IMR-90 (cell line): ENCODE data around the gene RGS10. TPM values are rescaled to one million over a fixed set of nuclear protein-coding genes. Genes with fewer than 3 reads are reported as not detected.

Source experiments
- ATAC-seq: fragments of 200-7000 bp; cut with Tn5 transposase; 2 replicates; pipeline ENCODE4 v1.9.1; 2020; ENCODE audit warnings: low read depth, mild to moderate bottlenecking, moderate library complexity
- BruUV-seq: library from RNA; stranded (reverse); fragments of 400-500 nt; replicated peaks from 2 replicates; lab custom pipeline; 2021; lab: Mats Ljungman, UMichigan
- CTCF ChIA-PET: fragments of 300-600 bp; formaldehyde crosslinking; extraction: SDS; loops from one replicate; lab custom pipeline; 2021; ENCODE audit warnings: antibody characterized with exemption; lab: Yijun Ruan, JAX
- POLR2A ChIA-PET: fragments of 300-600 bp; sonication (Branson Sonifier 250); formaldehyde crosslinking; loops from one replicate; lab custom pipeline; 2022; ENCODE audit warnings: antibody characterized with exemption; ENCODE audit not compliant: unreplicated experiment; lab: Charles Lee
- DNase-seq: peaks from one replicate; pipeline ENCODE4 v3.0.0; 2013
- H2AFZ ChIP-seq: replicated peaks from 2 replicates; pipeline ENCODE3; 2013; ENCODE audit warnings: low read length, mild to moderate bottlenecking; ENCODE audit not compliant: poor library complexity
- H2AK5ac ChIP-seq: 2 replicates; pipeline ENCODE4 v1.6.1; 2013; ENCODE audit warnings: low read depth, low read length, inconsistent platforms
- H2AK9ac ChIP-seq: replicated peaks from 2 replicates; pipeline ENCODE3; 2013; ENCODE audit warnings: mild to moderate bottlenecking, low read depth, low read length, moderate library complexity; ENCODE audit not compliant: poor library complexity
- H2BK120ac ChIP-seq: 2 replicates; pipeline ENCODE4 v1.6.1; 2013; ENCODE audit warnings: low read depth, low read length, inconsistent platforms
- H2BK15ac ChIP-seq: 3 replicates; pipeline ENCODE4 v1.6.1; 2013; ENCODE audit warnings: low read depth, low read length, inconsistent platforms
- H2BK20ac ChIP-seq: 2 replicates; pipeline ENCODE4 v1.6.1; 2013; ENCODE audit warnings: low read depth, mild to moderate bottlenecking, inconsistent platforms, low read length, moderate library complexity
- H2BK5ac ChIP-seq: 2 replicates; pipeline ENCODE4 v1.6.1; 2013; ENCODE audit warnings: mild to moderate bottlenecking, low read depth, low read length, inconsistent platforms; ENCODE audit not compliant: poor library complexity, severe bottlenecking
- H3K14ac ChIP-seq: replicated peaks from 2 replicates; pipeline ENCODE4 v1.6.1; 2013; ENCODE audit warnings: low read depth, low read length, inconsistent platforms
- H3K18ac ChIP-seq: 2 replicates; pipeline ENCODE4 v1.6.1; 2013; ENCODE audit warnings: low read depth, low read length, control low read depth
- H3K23ac ChIP-seq: 2 replicates; pipeline ENCODE4 v1.6.1; 2013; ENCODE audit warnings: low read depth, low read length, inconsistent platforms
- H3K27ac ChIP-seq: 2 replicates; pipeline ENCODE4 v1.5.1; 2013; ENCODE audit warnings: mild to moderate bottlenecking, control low read depth, low read length; ENCODE audit not compliant: insufficient read depth
- H3K27me3 ChIP-seq: 2 replicates; pipeline ENCODE4 v1.6.1; 2013; ENCODE audit warnings: low read length; ENCODE audit not compliant: control insufficient read depth, insufficient read depth
- H3K36me3 ChIP-seq: 2 replicates; pipeline ENCODE4 v1.6.1; 2013; ENCODE audit warnings: low read length, mixed read lengths; ENCODE audit not compliant: control insufficient read depth, insufficient read depth
- H3K4ac ChIP-seq: 2 replicates; pipeline ENCODE4 v1.6.1; 2013; ENCODE audit warnings: low read depth, low read length, inconsistent platforms
- H3K4me1 ChIP-seq: 2 replicates; pipeline ENCODE4 v1.6.1; 2013; ENCODE audit warnings: low read length, mixed read lengths; ENCODE audit not compliant: control insufficient read depth, insufficient read depth
- H3K4me2 ChIP-seq: 2 replicates; pipeline ENCODE4 v1.6.1; 2013; ENCODE audit warnings: low read depth, mild to moderate bottlenecking, control low read depth, low read length, moderate library complexity
- H3K4me3 ChIP-seq: 2 replicates; pipeline ENCODE4 v1.5.1; 2013; ENCODE audit warnings: low read depth, mild to moderate bottlenecking, control low read depth, low read length, moderate library complexity; ENCODE audit not compliant: insufficient read depth
- H3K56ac ChIP-seq: 2 replicates; pipeline ENCODE4 v1.6.1; 2013; ENCODE audit warnings: low read length, inconsistent platforms; ENCODE audit not compliant: insufficient read depth; ENCODE audit errors: extremely low read depth
- H3K79me1 ChIP-seq, 2 experiments: 2 replicates each; pipeline ENCODE4 v1.6.1; 2013; ENCODE audit warnings: low read length in 2 of 2, inconsistent platforms in 1 of 2, low read depth in 1 of 2
- H3K9ac ChIP-seq: 2 replicates; pipeline ENCODE4 v1.6.1; 2013; ENCODE audit warnings: low read depth, low read length, control low read depth
- H3K9me1 ChIP-seq: 2 replicates; pipeline ENCODE4 v1.6.1; 2013; ENCODE audit warnings: low read length, inconsistent platforms; ENCODE audit not compliant: insufficient read depth
- H3K9me3 ChIP-seq: 2 replicates; pipeline ENCODE4 v1.6.1; 2013; ENCODE audit warnings: low read length; ENCODE audit not compliant: control insufficient read depth, insufficient read depth
- H4K20me1 ChIP-seq: 2 replicates; pipeline ENCODE4 v1.6.1; 2013; ENCODE audit warnings: low read length, inconsistent platforms; ENCODE audit not compliant: insufficient read depth
- H4K5ac ChIP-seq: 2 replicates; pipeline ENCODE4 v1.6.1; 2013; ENCODE audit warnings: mild to moderate bottlenecking, low read depth, low read length, control low read depth
- H4K8ac ChIP-seq, 2 experiments: 2 replicates each; pipeline ENCODE4 v1.6.1; 2013; ENCODE audit warnings: low read depth in 2 of 2, low read length in 2 of 2, control low read depth in 1 of 2, inconsistent platforms in 1 of 2
- H4K91ac ChIP-seq: 2 replicates; pipeline ENCODE4 v1.6.1; 2013; ENCODE audit warnings: low read depth, low read length, inconsistent platforms; ENCODE audit not compliant: insufficient read depth
- CEBPB ChIP-seq: IDR thresholded peaks from 2 replicates; pipeline ENCODE4 v1.6.1; 2012; ENCODE audit warnings: low read depth, low read length, improper control_type of control experiment
- CHD1 ChIP-seq: IDR thresholded peaks from 2 replicates; pipeline ENCODE4 v1.6.1; 2012; ENCODE audit warnings: low read depth, low read length, improper control_type of control experiment
- FOS ChIP-seq: fragments of 150-350 bp; IDR thresholded peaks from 2 replicates; pipeline ENCODE4 v1.6.1; 2016; ENCODE audit warnings: low read depth, low read length
- MAFK ChIP-seq: IDR thresholded peaks from 2 replicates; pipeline ENCODE4 v1.6.1; 2012; ENCODE audit warnings: low read depth, low read length, improper control_type of control experiment
- MAZ ChIP-seq: IDR thresholded peaks from 2 replicates; pipeline ENCODE4 v1.6.1; 2012; ENCODE audit warnings: low read depth, mild to moderate bottlenecking, low read length, improper control_type of control experiment, moderate library complexity, borderline replicate concordance
- MXI1 ChIP-seq: IDR thresholded peaks from 2 replicates; pipeline ENCODE4 v1.6.1; 2012; ENCODE audit warnings: low read depth, mild to moderate bottlenecking, low read length, moderate library complexity, borderline replicate concordance
- NFE2L2 ChIP-seq: fragments of 150-350 bp; IDR thresholded peaks from 2 replicates; pipeline ENCODE4 v1.6.1; 2016; ENCODE audit warnings: low read depth, mild to moderate bottlenecking, low read length
- RAD21 ChIP-seq: IDR thresholded peaks from 2 replicates; pipeline ENCODE4 v1.6.1; 2012; ENCODE audit warnings: low read length, improper control_type of control experiment
- RCOR1 ChIP-seq: IDR thresholded peaks from 2 replicates; pipeline ENCODE4 v1.6.1; 2012; ENCODE audit warnings: mild to moderate bottlenecking, low read length, improper control_type of control experiment; ENCODE audit not compliant: insufficient replicate concordance
- SMC3 ChIP-seq: fragments of 150-350 bp; IDR thresholded peaks from 2 replicates; pipeline ENCODE4 v1.6.1; 2016; ENCODE audit warnings: low read depth, mild to moderate bottlenecking, antibody characterized with exemption, low read length, moderate library complexity
- WGBS, 2 experiments: methylation state at CpG; one replicate each; pipeline versions ENCODE4 v1.1.5 to v1.1.7; 2013; ENCODE audit warnings: missing lambda C conversion rate in 2 of 2; ENCODE audit not compliant: insufficient read length in 1 of 2; ENCODE audit errors: extremely low coverage in 2 of 2; 5-methylcytosine and 5-hydroxymethylcytosine counted together
- dilution Hi-C: fragments of 300-500 bp; cut with HindIII; formaldehyde crosslinking; loops from one replicate; pipeline ENCODE4 v1.14.3; 2018; ENCODE audit warnings: low sequenced_read_pairs; ENCODE audit not compliant: unreplicated experiment
- in situ Hi-C: fragments of 300-500 bp; cut with MboI; formaldehyde crosslinking; loops from 3 replicates; pipeline ENCODE4 v1.14.3; 2019; ENCODE audit warnings: low sequenced_read_pairs, inconsistent platforms, mixed read lengths
- intact Hi-C: fragments of 100-400 bp; cut with micrococcal nuclease; formaldehyde crosslinking; loops from 2 replicates; pipeline ENCODE4 v1.10.0; 2022
- polyA plus RNA-seq, 3 experiments: library from polyadenylated mRNA; depleted of rRNA; stranded (reverse); fragments of >200 nt; gene quantifications; 2 replicates each; pipeline ENCODE4 v1.2.3, GENCODE V29; 2012; ENCODE audit warnings: low replicate concordance in 1 of 3
- total RNA-seq: library from RNA; depleted of rRNA; stranded (reverse); fragments of >200 nt; gene quantifications from 2 replicates; pipeline ENCODE4 v1.2.3, GENCODE V29; 2012
- TF ChIP-seq, protein P1 (sequence below): fragments of 150-350 bp; IDR thresholded peaks from 2 replicates; pipeline ENCODE4 v1.6.1; 2016; ENCODE audit warnings: low read depth, mild to moderate bottlenecking, low read length, moderate library complexity, borderline replicate concordance
- TF ChIP-seq, protein P2 (sequence below): fragments of 150-350 bp; IDR thresholded peaks from 2 replicates; pipeline ENCODE4 v1.6.1; 2017; ENCODE audit warnings: mild to moderate bottlenecking, antibody characterized with exemption, low read length, low read depth
- TF ChIP-seq, protein P3 (sequence below): conservative IDR thresholded peaks from 2 replicates; pipeline ENCODE4 v1.5.1; 2012; ENCODE audit warnings: mild to moderate bottlenecking, low read depth, low read length, improper control_type of control experiment

RGS10 gene
- total and polyA plus RNA-seq, 2 of the 4 experiments (the other 2 are of a cell fraction): 35.3 to 89.7 TPM

DNA sequence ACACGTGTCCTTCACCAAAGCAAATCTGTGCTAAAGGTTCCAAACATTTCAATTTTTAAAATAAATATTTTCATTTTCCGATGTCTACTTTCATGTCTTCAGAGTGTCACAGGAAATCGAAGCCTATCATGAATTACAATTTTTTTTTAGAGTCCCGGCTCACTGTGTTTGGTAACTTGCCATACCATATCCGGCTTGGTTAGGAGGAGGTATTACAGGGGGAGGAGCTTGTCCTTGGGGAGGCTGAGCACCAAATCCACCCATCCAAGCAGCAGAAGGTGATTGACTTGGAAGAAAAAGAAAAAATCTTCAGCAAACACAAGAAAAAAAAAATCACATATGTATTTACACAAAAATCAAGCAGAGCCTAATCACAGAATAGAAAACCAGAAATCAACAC, 33.0 kb upstream of the RGS10 start:
- BruUV-seq: no TSS peak
- H3K27ac ChIP-seq: no peak overlapping the region
- H2AK9ac ChIP-seq: no peak overlapping the region
- no peak overlapping the region for H2BK120ac ChIP-seq
- H4K91ac ChIP-seq: no peak overlapping the region
- peaks cover 8 to 12% of the 10 kb centered on the region in 2 experiments for H3K79me1 ChIP-seq
- H3K9ac ChIP-seq: no peak overlapping the region
- H3K4me1 ChIP-seq: no peaks in the 10 kb centered on the region
- no peak overlapping the region for H3K4me3 ChIP-seq
- H3K9me3 ChIP-seq: no peaks in the 10 kb centered on the region
- H2BK15ac ChIP-seq: no peak overlapping the region
- dilution Hi-C loops (no loop called here), in situ Hi-C loops (no loop called here), intact Hi-C loops (loop anchor here (5.0 kb wide), 1 partner anchor 518 kb away; no protein-coding TSS in a partner anchor)
- H2BK5ac ChIP-seq: no peak overlapping the region
- no peaks in the 10 kb centered on the region for H3K9me1 ChIP-seq
- ATAC-seq (no peak), DNase-seq (peak; percentile 34)
- no peaks in the 10 kb centered on the region for H3K27me3 ChIP-seq
- ChIA-PET POLR2A (no interaction called here), CTCF (interaction anchor here (0.6 to 0.7 kb wide), 3 partner anchors 150 to 514 kb away, joined by 3 to 5 read pairs (median 3); partner anchors contain the start of gene INPP5F)
- H3K4me2 ChIP-seq: no peak overlapping the region
- TF ChIP-seq FOS (no peak), CEBPB (no peak), RCOR1 (no peak), MXI1 (no peak), CHD1 (no peak), RAD21 (no peak), NFE2L2 (no peak), MAFK (no peak), SMC3 (no peak), MAZ (no peak)
- TF ChIP-seq, protein P1, sequence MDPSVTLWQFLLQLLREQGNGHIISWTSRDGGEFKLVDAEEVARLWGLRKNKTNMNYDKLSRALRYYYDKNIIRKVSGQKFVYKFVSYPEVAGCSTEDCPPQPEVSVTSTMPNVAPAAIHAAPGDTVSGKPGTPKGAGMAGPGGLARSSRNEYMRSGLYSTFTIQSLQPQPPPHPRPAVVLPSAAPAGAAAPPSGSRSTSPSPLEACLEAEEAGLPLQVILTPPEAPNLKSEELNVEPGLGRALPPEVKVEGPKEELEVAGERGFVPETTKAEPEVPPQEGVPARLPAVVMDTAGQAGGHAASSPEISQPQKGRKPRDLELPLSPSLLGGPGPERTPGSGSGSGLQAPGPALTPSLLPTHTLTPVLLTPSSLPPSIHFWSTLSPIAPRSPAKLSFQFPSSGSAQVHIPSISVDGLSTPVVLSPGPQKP: no peak
- TF ChIP-seq, protein P2, sequence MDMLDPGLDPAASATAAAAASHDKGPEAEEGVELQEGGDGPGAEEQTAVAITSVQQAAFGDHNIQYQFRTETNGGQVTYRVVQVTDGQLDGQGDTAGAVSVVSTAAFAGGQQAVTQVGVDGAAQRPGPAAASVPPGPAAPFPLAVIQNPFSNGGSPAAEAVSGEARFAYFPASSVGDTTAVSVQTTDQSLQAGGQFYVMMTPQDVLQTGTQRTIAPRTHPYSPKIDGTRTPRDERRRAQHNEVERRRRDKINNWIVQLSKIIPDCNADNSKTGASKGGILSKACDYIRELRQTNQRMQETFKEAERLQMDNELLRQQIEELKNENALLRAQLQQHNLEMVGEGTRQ: no peak
- TF ChIP-seq, protein P3, sequence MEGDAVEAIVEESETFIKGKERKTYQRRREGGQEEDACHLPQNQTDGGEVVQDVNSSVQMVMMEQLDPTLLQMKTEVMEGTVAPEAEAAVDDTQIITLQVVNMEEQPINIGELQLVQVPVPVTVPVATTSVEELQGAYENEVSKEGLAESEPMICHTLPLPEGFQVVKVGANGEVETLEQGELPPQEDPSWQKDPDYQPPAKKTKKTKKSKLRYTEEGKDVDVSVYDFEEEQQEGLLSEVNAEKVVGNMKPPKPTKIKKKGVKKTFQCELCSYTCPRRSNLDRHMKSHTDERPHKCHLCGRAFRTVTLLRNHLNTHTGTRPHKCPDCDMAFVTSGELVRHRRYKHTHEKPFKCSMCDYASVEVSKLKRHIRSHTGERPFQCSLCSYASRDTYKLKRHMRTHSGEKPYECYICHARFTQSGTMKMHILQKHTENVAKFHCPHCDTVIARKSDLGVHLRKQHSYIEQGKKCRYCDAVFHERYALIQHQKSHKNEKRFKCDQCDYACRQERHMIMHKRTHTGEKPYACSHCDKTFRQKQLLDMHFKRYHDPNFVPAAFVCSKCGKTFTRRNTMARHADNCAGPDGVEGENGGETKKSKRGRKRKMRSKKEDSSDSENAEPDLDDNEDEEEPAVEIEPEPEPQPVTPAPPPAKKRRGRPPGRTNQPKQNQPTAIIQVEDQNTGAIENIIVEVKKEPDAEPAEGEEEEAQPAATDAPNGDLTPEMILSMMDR: no peak
- no peak overlapping the region for H3K23ac ChIP-seq
- no peak overlapping the region for H2BK20ac ChIP-seq
- no peak overlapping the region for H2AFZ ChIP-seq
- no peak overlapping the region for H2AK5ac ChIP-seq
- H3K56ac ChIP-seq: no peak overlapping the region
- no peak overlapping the region for H3K14ac ChIP-seq
- H4K8ac ChIP-seq: no peak overlapping the region
- WGBS, 2 experiments: no CpG with 5 or more reads among the region's 5 CpGs
- H3K36me3 ChIP-seq: peaks cover 41% of the 10 kb centered on the region
- no peak overlapping the region for H3K18ac ChIP-seq
- H3K4ac ChIP-seq: no peak overlapping the region
- H4K20me1 ChIP-seq: no peaks in the 10 kb centered on the region
- H4K5ac ChIP-seq: no peak overlapping the region
